SK-N-MC (cell line): ENCODE data around the gene CELSR3.

Source experiments
- FOXP2 ChIP-seq: optimal IDR thresholded peaks from 2 replicates; pipeline ENCODE3; 2011; ENCODE audit warnings: mild to moderate bottlenecking, moderate library complexity; ENCODE audit not compliant: insufficient read depth; ENCODE audit errors: extremely low read length, control extremely low read depth
- POLR2AphosphoS5 ChIP-seq: IDR thresholded peaks from 2 replicates; pipeline ENCODE4 v1.6.1; 2012; ENCODE audit warnings: mild to moderate bottlenecking, low read depth, low read length, borderline replicate concordance

- TF ChIP-seq POLR2AphosphoS5 (no peak), FOXP2 (no peak)
Observed at GRCh38 chr3:48636149-48636655, 26.5 kb downstream of the CELSR3 start.
